ENCODE results near the gene MEI4. TPM values are rescaled to one million over a fixed set of nuclear protein-coding genes. Genes with fewer than 3 reads are reported as not detected.

Gene MEI4
- total and polyA plus RNA-seq, 2 of the 13 experiments (the other 11 are each of a cell fraction or from before 2014, with no cell fraction given): not detected

- TF ChIP-seq, protein P1, sequence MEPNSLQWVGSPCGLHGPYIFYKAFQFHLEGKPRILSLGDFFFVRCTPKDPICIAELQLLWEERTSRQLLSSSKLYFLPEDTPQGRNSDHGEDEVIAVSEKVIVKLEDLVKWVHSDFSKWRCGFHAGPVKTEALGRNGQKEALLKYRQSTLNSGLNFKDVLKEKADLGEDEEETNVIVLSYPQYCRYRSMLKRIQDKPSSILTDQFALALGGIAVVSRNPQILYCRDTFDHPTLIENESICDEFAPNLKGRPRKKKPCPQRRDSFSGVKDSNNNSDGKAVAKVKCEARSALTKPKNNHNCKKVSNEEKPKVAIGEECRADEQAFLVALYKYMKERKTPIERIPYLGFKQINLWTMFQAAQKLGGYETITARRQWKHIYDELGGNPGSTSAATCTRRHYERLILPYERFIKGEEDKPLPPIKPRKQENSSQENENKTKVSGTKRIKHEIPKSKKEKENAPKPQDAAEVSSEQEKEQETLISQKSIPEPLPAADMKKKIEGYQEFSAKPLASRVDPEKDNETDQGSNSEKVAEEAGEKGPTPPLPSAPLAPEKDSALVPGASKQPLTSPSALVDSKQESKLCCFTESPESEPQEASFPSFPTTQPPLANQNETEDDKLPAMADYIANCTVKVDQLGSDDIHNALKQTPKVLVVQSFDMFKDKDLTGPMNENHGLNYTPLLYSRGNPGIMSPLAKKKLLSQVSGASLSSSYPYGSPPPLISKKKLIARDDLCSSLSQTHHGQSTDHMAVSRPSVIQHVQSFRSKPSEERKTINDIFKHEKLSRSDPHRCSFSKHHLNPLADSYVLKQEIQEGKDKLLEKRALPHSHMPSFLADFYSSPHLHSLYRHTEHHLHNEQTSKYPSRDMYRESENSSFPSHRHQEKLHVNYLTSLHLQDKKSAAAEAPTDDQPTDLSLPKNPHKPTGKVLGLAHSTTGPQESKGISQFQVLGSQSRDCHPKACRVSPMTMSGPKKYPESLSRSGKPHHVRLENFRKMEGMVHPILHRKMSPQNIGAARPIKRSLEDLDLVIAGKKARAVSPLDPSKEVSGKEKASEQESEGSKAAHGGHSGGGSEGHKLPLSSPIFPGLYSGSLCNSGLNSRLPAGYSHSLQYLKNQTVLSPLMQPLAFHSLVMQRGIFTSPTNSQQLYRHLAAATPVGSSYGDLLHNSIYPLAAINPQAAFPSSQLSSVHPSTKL (CRISPR knock-in tag; IDR thresholded peaks at IDR 0.05): 0 out of 2 replicates have a peak, but pooled peaks have one; percentile 15
- no peak for TF ChIP-seq ONECUT2 (CRISPR knock-in tag; IDR thresholded peaks at IDR 0.05)
- peak; percentile 70 for TF ChIP-seq ZNF644 (CRISPR knock-in tag; IDR thresholded peaks at IDR 0.05; ENCODE audit: low read depth)
- no peak for TF ChIP-seq MAZ (IDR thresholded peaks at IDR 0.05; ENCODE audit: borderline replicate concordance, low read depth, low read length)
- TF ChIP-seq MAZ (CRISPR knock-in tag; IDR thresholded peaks at IDR 0.05; ENCODE audit: low read depth): no peak
- 0 out of 2 replicates have a peak, but pooled peaks have one; percentile 23 for TF ChIP-seq ZNF317 (CRISPR knock-in tag; IDR thresholded peaks at IDR 0.05)
- TF ChIP-seq STAG1 (CRISPR knock-in tag; IDR thresholded peaks at IDR 0.05): no peak
- no peak for TF ChIP-seq EZH2 (conservative IDR thresholded peaks at IDR 0.05; ENCODE audit: low read depth, low read length)
- no peak for TF ChIP-seq ZNF512B (CRISPR knock-in tag; IDR thresholded peaks at IDR 0.05; ENCODE audit: borderline replicate concordance)
- TF ChIP-seq, protein P2, sequence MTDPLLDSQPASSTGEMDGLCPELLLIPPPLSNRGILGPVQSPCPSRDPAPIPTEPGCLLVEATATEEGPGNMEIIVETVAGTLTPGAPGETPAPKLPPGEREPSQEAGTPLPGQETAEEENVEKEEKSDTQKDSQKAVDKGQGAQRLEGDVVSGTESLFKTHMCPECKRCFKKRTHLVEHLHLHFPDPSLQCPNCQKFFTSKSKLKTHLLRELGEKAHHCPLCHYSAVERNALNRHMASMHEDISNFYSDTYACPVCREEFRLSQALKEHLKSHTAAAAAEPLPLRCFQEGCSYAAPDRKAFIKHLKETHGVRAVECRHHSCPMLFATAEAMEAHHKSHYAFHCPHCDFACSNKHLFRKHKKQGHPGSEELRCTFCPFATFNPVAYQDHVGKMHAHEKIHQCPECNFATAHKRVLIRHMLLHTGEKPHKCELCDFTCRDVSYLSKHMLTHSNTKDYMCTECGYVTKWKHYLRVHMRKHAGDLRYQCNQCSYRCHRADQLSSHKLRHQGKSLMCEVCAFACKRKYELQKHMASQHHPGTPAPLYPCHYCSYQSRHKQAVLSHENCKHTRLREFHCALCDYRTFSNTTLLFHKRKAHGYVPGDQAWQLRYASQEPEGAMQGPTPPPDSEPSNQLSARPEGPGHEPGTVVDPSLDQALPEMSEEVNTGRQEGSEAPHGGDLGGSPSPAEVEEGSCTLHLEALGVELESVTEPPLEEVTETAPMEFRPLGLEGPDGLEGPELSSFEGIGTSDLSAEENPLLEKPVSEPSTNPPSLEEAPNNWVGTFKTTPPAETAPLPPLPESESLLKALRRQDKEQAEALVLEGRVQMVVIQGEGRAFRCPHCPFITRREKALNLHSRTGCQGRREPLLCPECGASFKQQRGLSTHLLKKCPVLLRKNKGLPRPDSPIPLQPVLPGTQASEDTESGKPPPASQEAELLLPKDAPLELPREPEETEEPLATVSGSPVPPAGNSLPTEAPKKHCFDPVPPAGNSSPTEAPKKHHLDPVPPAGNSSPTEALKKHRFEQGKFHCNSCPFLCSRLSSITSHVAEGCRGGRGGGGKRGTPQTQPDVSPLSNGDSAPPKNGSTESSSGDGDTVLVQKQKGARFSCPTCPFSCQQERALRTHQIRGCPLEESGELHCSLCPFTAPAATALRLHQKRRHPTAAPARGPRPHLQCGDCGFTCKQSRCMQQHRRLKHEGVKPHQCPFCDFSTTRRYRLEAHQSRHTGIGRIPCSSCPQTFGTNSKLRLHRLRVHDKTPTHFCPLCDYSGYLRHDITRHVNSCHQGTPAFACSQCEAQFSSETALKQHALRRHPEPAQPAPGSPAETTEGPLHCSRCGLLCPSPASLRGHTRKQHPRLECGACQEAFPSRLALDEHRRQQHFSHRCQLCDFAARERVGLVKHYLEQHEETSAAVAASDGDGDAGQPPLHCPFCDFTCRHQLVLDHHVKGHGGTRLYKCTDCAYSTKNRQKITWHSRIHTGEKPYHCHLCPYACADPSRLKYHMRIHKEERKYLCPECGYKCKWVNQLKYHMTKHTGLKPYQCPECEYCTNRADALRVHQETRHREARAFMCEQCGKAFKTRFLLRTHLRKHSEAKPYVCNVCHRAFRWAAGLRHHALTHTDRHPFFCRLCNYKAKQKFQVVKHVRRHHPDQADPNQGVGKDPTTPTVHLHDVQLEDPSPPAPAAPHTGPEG (CRISPR knock-in tag; IDR thresholded peaks at IDR 0.05): no peak
- no peak for TF ChIP-seq SOX13 (IDR thresholded peaks at IDR 0.05)
- TF ChIP-seq SOX13 (CRISPR knock-in tag; conservative IDR thresholded peaks at IDR 0.05 in 1 of 2, IDR thresholded peaks at IDR 0.05 in 1 of 2): peak in 1 of 2 experiments; percentile 65; a peak in 2 of 4 replicates
Observed at GRCh38 chr6:77796824-77797809, 144.3 kb downstream of the MEI4 start (continued).

Data from HepG2 (cell line).